Nephron (organoid): ENCODE data around the gene UBE2E1.
"Not testable (repeated sequence)": the region's sequence is repeated elsewhere in the genome, so short reads cannot be mapped to it uniquely, and the experiment has no call there.

Source experiments
- H3K27ac Mint-ChIP-seq, 3 experiments: 2 replicates each; pipeline ENCODE4 v1.8.0; 2020; ENCODE audit warnings: mixed read lengths in 3 of 3, mild to moderate bottlenecking in 2 of 3, moderate library complexity in 1 of 3
- H3K27me3 Mint-ChIP-seq: 2 replicates; pipeline ENCODE4 v1.8.0; 2021; ENCODE audit warnings: low read depth, mild to moderate bottlenecking, moderate library complexity, mixed read lengths
- H3K36me3 Mint-ChIP-seq: 2 replicates; pipeline ENCODE4 v1.8.0; 2020; ENCODE audit warnings: low read depth, mixed read lengths
- H3K4me1 Mint-ChIP-seq: 2 replicates; pipeline ENCODE4 v1.8.0; 2020; ENCODE audit warnings: mixed read lengths
- H3K4me3 Mint-ChIP-seq, 3 experiments: 2 replicates each; pipeline ENCODE4 v1.8.0; 2020; ENCODE audit warnings: mild to moderate bottlenecking in 3 of 3, mixed read lengths in 3 of 3, moderate library complexity in 2 of 3
- H3K9me3 Mint-ChIP-seq: 2 replicates; pipeline ENCODE4 v1.8.0; 2020; ENCODE audit warnings: mixed read lengths
- TF ChIP-seq, protein P1 (sequence below), 3 experiments: fragments of 200-600 bp; sonication (generic); IDR thresholded peaks; one replicate each; pipeline ENCODE4 v1.5.0; 2021; ENCODE audit warnings: antibody characterized with exemption in 3 of 3; ENCODE audit not compliant: unreplicated experiment in 3 of 3

Gene UBE2E1

GRCh38 chr3:23845326-23846216 is 39.8 kb downstream of the UBE2E1 start:
- H3K4me1 Mint-ChIP-seq, result peaks cover 13% of the 10 kb centered on the region
- no peak overlapping the region for H3K27ac Mint-ChIP-seq
- no peaks in the 10 kb centered on the region for H3K27me3 Mint-ChIP-seq
- H3K9me3 Mint-ChIP-seq, result peaks cover 3% of the 10 kb centered on the region
- H3K36me3 Mint-ChIP-seq, result peaks cover 14% of the 10 kb centered on the region
- TF ChIP-seq, protein P1, sequence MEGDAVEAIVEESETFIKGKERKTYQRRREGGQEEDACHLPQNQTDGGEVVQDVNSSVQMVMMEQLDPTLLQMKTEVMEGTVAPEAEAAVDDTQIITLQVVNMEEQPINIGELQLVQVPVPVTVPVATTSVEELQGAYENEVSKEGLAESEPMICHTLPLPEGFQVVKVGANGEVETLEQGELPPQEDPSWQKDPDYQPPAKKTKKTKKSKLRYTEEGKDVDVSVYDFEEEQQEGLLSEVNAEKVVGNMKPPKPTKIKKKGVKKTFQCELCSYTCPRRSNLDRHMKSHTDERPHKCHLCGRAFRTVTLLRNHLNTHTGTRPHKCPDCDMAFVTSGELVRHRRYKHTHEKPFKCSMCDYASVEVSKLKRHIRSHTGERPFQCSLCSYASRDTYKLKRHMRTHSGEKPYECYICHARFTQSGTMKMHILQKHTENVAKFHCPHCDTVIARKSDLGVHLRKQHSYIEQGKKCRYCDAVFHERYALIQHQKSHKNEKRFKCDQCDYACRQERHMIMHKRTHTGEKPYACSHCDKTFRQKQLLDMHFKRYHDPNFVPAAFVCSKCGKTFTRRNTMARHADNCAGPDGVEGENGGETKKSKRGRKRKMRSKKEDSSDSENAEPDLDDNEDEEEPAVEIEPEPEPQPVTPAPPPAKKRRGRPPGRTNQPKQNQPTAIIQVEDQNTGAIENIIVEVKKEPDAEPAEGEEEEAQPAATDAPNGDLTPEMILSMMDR (IDR thresholded peaks at IDR 0.05; ENCODE audit: unreplicated experiment in 3 of 3), result no peak
- H3K4me3 Mint-ChIP-seq, result no peak overlapping the region

DNA sequence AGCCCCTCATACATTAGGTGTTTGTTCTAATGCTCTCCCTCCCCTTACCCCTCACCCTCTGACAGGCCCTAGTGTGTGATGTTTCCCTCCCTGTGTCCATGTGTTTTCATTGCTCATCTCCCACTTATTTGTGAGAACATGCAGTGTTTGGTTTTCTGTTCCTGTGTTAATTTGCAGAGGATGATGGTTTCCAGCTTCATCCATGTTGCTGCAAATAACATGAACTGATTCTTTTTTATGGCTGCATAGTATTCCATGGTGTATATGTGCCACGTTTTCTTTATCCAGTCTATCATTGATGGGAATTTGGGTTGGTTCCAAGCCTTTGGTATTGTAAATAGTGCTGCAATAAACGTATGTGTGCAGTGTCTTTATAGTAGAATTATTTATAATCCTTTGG is 43.7 kb downstream of the UBE2E1 start:
- not testable (repeated sequence) for H3K27me3 Mint-ChIP-seq, H3K9me3 Mint-ChIP-seq, H3K4me3 Mint-ChIP-seq, H3K4me1 Mint-ChIP-seq, H3K27ac Mint-ChIP-seq
- H3K36me3 Mint-ChIP-seq, result peaks cover 44% of the 10 kb centered on the region

DNA sequence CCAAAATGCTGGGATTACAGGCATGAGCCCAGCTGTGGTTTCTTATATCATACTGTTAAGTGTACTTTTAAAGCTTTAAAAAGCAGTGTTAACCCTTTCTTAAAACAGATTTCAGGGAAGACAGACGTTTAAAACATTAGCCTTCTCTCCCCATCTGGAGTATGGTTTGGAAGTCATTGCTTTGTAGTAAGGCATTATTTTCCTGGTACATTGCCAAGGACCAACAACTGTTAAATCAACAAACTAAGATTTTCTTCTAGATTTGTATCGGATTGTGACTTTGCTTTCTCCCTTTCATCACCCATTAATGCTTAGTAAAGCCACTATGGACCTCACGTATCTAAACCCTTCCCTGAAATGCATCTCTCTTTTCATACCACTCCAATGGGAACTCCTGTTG is 50.5 kb downstream of the UBE2E1 start:
- peaks cover 36% of the 10 kb centered on the region for H3K4me1 Mint-ChIP-seq
- TF ChIP-seq, protein P1 (IDR thresholded peaks at IDR 0.05; ENCODE audit: unreplicated experiment in 3 of 3), result no peak
- H3K36me3 Mint-ChIP-seq, result peaks cover 29% of the 10 kb centered on the region
- H3K27ac Mint-ChIP-seq, result peak overlapping the region in 2 of 3 experiments; percentile 35 to 58
- H3K9me3 Mint-ChIP-seq, result peaks cover 3% of the 10 kb centered on the region
- H3K4me3 Mint-ChIP-seq, result no peak overlapping the region
- no peaks in the 10 kb centered on the region for H3K27me3 Mint-ChIP-seq

- Mint-ChIP-seq H3K4me1 (peaks cover 42% of the 10 kb centered on the region), H3K36me3 (peaks cover 27% of the 10 kb centered on the region), H3K27ac (peak overlapping the region; percentile 0 to 13 (median 4)), H3K4me3 (no peak overlapping the region), H3K9me3 (no peaks in the 10 kb centered on the region), H3K27me3 (no peaks in the 10 kb centered on the region)
- TF ChIP-seq, protein P1 (IDR thresholded peaks at IDR 0.05; ENCODE audit: unreplicated experiment in 3 of 3), result no peak
Observed at GRCh38 chr3:23859012-23859743, 53.4 kb downstream of the UBE2E1 start.

DNA sequence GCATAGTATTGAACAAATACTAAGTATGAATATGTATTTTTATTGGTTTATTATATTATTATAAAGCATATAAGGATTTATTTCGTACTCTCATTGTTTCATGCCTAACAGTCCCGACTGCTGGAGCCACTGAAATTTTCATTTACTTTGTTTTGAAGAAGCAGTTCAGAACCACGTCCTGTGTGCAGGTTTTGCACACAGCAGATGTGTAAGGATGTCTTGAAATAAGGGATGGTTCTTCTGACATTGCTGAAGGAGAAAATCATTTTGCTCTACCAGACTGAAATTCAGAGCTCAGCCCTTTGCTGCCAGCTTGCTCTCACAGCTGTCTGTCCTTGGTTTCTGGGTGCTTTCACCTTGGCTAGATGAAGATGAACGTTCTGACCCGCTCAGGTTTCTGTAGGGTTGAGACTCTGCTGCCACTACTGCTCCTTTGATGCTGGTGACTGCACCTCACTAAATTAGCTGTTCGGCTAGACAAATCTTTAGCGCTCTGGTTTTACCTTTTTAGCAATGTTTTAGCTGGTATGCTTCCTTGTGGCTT is 54.2 kb downstream of the UBE2E1 start:
- Mint-ChIP-seq H3K4me1 (peaks cover 49% of the 10 kb centered on the region), H3K4me3 (no peak overlapping the region), H3K27me3 (no peaks in the 10 kb centered on the region), H3K9me3 (no peaks in the 10 kb centered on the region), H3K36me3 (peaks cover 30% of the 10 kb centered on the region), H3K27ac (no peak overlapping the region)
- TF ChIP-seq, protein P1 (IDR thresholded peaks at IDR 0.05; ENCODE audit: unreplicated experiment in 3 of 3), result no peak

DNA sequence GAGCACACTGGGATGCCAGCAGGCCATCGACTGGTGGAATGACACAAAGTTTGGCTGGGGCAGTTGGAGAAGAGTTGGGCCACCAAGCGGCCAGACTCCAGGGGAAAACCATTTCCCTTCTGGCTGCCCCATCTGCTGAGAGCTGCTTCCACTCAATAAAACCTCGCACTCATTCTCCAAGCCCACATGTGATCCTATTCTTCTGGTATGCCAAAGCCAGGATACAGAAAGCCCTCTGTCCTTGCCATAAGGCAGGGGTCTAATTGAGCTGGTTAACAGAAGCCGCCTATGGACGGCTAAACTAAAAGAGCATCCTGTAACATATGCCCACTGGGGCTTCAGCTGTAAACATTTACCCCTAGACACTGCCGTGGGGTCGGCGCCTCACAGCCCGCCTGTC is 55.9 kb downstream of the UBE2E1 start:
- H3K27me3 Mint-ChIP-seq, result no peaks in the 10 kb centered on the region

More for the DNA sequence above, 55.9 kb downstream of the UBE2E1 start:
- Mint-ChIP-seq H3K36me3 (peaks cover 30% of the 10 kb centered on the region), H3K27ac (no peak overlapping the region), H3K4me3 (no peak overlapping the region), H3K9me3 (no peaks in the 10 kb centered on the region), H3K4me1 (peaks cover 61% of the 10 kb centered on the region)
- TF ChIP-seq, protein P1 (IDR thresholded peaks at IDR 0.05; ENCODE audit: unreplicated experiment in 3 of 3), result no peak
